ENCODE results near the gene UBTD2. TPM values are rescaled to one million over a fixed set of nuclear protein-coding genes. Genes with fewer than 3 reads are reported as not detected.

UBTD2 gene
- total and polyA plus RNA-seq, 10 of the 15 experiments (the other 5 are each of a cell fraction or from before 2014, with no cell fraction given), result 7.7 to 30.5 (median 19.4) TPM

GRCh38 chr5:172223901-172224873, 59.4 kb downstream of the UBTD2 start (continued):
- TF ChIP-seq BCL3 (IDR thresholded peaks at IDR 0.05; ENCODE audit: borderline replicate concordance, insufficient read depth, low read depth, low read length, poor library complexity, severe bottlenecking), result peak; percentile 96
- no peak for TF ChIP-seq SUZ12 (IDR thresholded peaks at IDR 0.05; ENCODE audit: unreplicated experiment)
- no peak for TF ChIP-seq CHD4 (IDR thresholded peaks at IDR 0.05)
- peak; percentile 76 for TF ChIP-seq ATF2 (IDR thresholded peaks at IDR 0.05; ENCODE audit: low read length)
- TF ChIP-seq IKZF2 (IDR thresholded peaks at IDR 0.05), result peak; percentile 60 to 71
- peak; percentile 78; the same call in 1 of the 2 replicates for TF ChIP-seq ZBED1 (IDR thresholded peaks at IDR 0.05; ENCODE audit: borderline replicate concordance)
- TF ChIP-seq EED (IDR thresholded peaks at IDR 0.05; ENCODE audit: low read depth), result peak; percentile 77
- peak; percentile 85 for TF ChIP-seq MEF2B (IDR thresholded peaks at IDR 0.05; ENCODE audit: partially characterized antibody, poor library complexity, severe bottlenecking)
- TF ChIP-seq CHD2 (IDR thresholded peaks at IDR 0.05; ENCODE audit: borderline replicate concordance, low read depth, low read length), result no peak
- no peak for TF ChIP-seq ZSCAN29 (IDR thresholded peaks at IDR 0.05)
- TF ChIP-seq ZNF274 (IDR thresholded peaks at IDR 0.05; ENCODE audit: insufficient read depth, insufficient read length), result no peak
- no peak for TF ChIP-seq TARDBP (IDR thresholded peaks at IDR 0.05; ENCODE audit: borderline replicate concordance)
- TF ChIP-seq IRF4 (IDR thresholded peaks at IDR 0.05; ENCODE audit: low read depth, low read length), result peak; percentile 67; the same call in 1 of the 2 replicates
- no peak for TF ChIP-seq NR2F1 (conservative IDR thresholded peaks at IDR 0.05)
- peak; percentile 48; the same call in 1 of the 2 replicates for TF ChIP-seq IKZF1 (conservative IDR thresholded peaks at IDR 0.05)
- TF ChIP-seq TCF3 (IDR thresholded peaks at IDR 0.05; ENCODE audit: borderline replicate concordance, insufficient read depth, low read depth, low read length), result 0 out of 2 replicates have a peak, but pooled peaks have one; percentile 10
- TF ChIP-seq SKIL (IDR thresholded peaks at IDR 0.05; ENCODE audit: low read depth, poor library complexity, severe bottlenecking), result no peak
- no peak for TF ChIP-seq FOXK2 (IDR thresholded peaks at IDR 0.05)
- TF ChIP-seq MTA2 (IDR thresholded peaks at IDR 0.05; ENCODE audit: low read depth), result peak; percentile 28; the same call in 1 of the 2 replicates
- peak; percentile 28; the same call in 1 of the 2 replicates for TF ChIP-seq MLLT1 (IDR thresholded peaks at IDR 0.05)
- TF ChIP-seq BACH1 (IDR thresholded peaks at IDR 0.05; ENCODE audit: borderline replicate concordance), result peak; percentile 19; the same call in 1 of the 2 replicates
- 0 out of 2 replicates have a peak, but pooled peaks have one; percentile 13 for TF ChIP-seq DPF2 (IDR thresholded peaks at IDR 0.05)
- peak; percentile 77 for TF ChIP-seq NFIC (IDR thresholded peaks at IDR 0.05; ENCODE audit: low read depth, low read length)
- TF ChIP-seq YY1 (IDR thresholded peaks at IDR 0.05; ENCODE audit: low read depth, low read length), result peak; percentile 81; the same call in 1 of the 2 replicates
- 0 out of 2 replicates have a peak, but pooled peaks have one; percentile 3 for TF ChIP-seq GATAD2B (conservative IDR thresholded peaks at IDR 0.05; ENCODE audit: low read depth)
